GM12801 (cell line): ENCODE results near the gene SNX30.

Experiments used
- TF ChIP-seq, protein P1 (sequence below): IDR thresholded peaks from one replicate; pipeline ENCODE4 v1.5.1; 2011; ENCODE audit warnings: control low read depth; ENCODE audit not compliant: insufficient read length; ENCODE audit errors: extremely low read depth

Gene SNX30

DNA sequence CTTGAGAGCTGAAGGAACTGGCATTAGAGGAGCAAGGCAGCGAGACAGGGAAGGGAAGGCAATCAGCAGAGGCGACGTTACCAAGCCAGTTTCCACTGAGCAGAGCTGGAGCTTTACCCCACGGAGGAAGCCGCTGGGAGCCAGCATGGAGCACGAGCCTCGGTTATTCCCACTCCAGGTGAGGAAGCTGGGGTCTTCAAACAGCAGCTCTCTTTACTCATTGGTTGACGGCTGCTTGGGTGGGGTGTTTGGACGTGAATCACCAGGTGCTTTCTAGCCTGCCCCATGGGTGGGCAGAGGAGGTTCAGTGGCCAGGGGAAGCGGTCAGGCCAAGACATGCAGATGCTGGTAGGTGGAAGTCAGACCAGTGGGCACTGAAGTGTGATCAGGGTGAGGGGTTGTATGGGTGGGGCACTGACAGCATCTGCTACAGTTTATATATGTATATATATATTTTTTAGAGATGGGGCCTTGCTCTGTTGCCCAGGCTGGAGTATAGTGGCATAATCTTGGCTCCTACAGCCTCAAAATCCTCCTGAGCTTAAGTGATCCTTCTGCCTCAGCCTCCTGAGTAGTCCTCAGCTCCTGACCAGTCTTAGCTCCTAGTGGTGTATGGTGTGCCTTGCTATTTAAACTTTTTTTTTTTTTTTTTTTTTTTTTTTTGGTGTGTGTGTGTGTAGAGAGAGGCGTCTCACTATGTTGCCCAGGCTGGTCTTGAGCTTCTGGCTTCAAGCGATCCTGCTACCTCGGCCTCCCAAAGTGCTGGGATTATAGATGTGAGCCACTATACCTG is 12.4 kb downstream of the SNX30 start:
- TF ChIP-seq, protein P1, sequence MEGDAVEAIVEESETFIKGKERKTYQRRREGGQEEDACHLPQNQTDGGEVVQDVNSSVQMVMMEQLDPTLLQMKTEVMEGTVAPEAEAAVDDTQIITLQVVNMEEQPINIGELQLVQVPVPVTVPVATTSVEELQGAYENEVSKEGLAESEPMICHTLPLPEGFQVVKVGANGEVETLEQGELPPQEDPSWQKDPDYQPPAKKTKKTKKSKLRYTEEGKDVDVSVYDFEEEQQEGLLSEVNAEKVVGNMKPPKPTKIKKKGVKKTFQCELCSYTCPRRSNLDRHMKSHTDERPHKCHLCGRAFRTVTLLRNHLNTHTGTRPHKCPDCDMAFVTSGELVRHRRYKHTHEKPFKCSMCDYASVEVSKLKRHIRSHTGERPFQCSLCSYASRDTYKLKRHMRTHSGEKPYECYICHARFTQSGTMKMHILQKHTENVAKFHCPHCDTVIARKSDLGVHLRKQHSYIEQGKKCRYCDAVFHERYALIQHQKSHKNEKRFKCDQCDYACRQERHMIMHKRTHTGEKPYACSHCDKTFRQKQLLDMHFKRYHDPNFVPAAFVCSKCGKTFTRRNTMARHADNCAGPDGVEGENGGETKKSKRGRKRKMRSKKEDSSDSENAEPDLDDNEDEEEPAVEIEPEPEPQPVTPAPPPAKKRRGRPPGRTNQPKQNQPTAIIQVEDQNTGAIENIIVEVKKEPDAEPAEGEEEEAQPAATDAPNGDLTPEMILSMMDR: no peak

DNA sequence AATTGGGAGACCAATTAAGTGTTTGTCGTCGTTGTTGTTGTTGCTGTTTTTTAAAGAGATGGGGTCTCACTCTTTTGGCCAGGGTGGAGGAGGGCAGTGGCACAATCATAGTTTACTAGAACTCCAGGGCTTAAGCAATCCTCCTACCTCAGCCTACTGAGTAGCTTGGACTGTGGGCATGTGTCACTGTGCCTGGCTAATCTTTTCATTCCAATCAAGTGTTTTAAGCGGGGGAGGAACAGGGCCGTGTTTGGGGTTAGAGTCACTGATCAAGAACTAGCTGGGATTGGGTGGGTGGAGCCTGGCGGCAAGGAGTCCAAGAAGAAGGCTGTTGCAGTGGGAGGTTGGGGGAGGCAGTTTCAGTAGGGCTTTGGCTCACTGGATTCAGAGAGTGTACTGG is 13.8 kb downstream of the SNX30 start:
- TF ChIP-seq, protein P1: no peak

GRCh38 chr9:112764837-112765236 is 14.3 kb downstream of the SNX30 start:
- TF ChIP-seq, protein P1: no peak

GRCh38 chr9:112765281-112765680 is 14.7 kb downstream of the SNX30 start:
- TF ChIP-seq, protein P1: no peak

DNA sequence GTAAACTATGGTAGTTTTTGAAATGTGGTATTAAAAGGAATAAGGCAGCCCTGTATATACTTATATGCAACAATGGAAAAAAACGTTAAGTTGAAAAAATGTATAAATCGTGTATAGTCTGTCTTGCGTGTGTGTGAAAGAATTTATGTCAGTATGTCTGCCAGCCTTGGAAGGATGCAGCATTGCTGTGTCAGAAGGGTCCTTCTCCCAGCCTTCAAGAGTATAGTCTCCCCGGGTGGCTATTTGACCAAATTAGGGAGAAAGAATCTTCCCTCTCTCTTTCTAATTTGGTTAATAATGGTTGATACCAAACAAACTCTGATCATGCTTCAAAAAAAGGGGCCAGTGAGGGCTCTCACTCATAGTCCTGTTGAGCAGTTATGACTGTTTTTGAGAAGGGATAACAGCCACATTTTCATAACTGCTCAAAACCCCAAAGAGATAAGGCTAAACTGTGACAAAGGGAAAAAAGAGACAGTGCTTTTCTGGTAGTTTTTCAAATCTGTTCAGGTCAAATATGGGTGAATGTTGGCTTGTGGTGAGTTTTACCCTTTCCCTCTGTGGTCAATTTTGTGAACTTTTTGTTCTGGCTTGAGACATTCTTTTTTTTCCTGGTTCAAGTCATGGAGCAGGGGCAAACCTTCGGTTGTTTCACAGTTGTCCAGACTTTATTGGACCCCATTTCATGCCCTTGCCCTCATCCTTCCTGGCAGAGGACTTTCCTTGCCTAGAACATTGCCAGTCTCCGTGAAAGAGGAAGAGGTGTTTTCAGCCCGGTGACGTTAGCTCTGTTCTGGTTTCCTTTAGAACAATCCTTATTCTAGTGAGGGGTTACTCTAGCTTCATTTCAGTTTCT is 21.0 kb downstream of the SNX30 start:
- TF ChIP-seq, protein P1: no peak

DNA sequence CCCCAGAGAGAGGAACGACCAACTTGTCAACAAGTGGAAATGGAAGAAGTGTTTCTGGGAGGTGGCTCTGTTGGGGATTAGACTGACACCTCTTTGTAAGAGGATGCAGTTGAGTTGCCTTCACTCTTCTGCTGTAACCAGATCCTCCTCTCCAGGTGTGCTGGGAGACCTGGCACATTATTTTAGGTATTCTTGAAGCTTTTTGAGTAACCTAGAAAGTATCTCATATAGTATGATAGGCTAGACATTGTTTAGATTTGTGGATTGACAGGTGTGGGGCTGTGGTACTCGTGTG is 21.6 kb downstream of the SNX30 start:
- TF ChIP-seq, protein P1: no peak

DNA sequence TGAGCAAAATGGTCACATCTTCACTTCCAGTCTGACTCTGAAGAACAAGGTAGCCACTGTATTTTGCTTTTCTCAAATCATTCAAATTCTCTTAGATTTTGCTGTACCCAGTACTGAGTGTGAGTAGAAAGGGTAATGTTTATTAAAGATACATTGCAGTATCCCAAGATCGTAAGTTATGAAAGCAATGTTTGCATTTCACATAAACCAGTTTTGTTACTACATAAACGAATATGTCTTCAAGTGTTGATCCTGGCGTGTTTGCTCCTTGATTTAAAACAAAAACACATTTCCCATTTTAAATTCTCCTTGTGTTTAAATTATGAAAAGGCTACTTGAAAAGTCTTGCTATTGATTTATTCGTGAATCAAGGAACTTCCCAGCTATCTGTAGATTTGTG is 22.0 kb downstream of the SNX30 start:
- TF ChIP-seq, protein P1: no peak
